Testis (tissue), 2 donors: ENCODE results near the gene STAG1.

Experiments
- CTCF ChIP-seq, 3 experiments: fragments of 450-650 bp in 2 of 3; fragments of 200-600 bp in 1 of 3; sonication (generic) in 1 of 3; IDR thresholded peaks; one replicate each; pipeline ENCODE4 v1.5.1; 2016 to 2019; ENCODE audit warnings: antibody characterized with exemption in 3 of 3, mild to moderate bottlenecking in 2 of 3, moderate library complexity in 1 of 3
- POLR2A ChIP-seq: fragments of 450-650 bp; IDR thresholded peaks from one replicate; pipeline ENCODE4 v1.6.1; 2017; ENCODE audit warnings: antibody characterized with exemption, mild to moderate bottlenecking, moderate library complexity

DNA sequence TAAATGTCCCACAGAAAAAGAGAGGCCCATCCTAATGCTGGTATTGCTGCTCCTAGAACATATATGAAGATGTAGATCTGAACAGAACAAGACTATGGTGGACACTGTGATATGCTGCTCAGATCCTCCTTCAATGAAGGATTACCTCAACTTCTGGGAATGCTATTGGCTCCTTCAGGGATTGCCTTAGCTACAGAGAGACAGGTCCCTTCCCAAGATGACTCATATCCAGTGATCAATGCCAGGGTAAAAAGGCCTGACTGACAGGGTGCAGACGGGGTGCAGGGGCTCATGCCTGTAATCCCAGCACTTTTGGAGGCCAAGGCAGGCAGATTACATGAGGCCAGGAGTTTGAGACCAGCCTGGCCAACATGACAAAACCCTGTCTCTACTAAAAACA lies 20.5 kb upstream of the STAG1 start:
- TF ChIP-seq CTCF (IDR thresholded peaks at IDR 0.05), result no peak
- no peak for TF ChIP-seq POLR2A
